CD4-positive, alpha-beta memory T cell (primary cell): ENCODE measurements around the gene PPIP5K1. TPM values are rescaled to one million over a fixed set of nuclear protein-coding genes. Genes with fewer than 3 reads are reported as not detected.
A peak's percentile ranks its signal among the peaks of the same experiment; 100 is the strongest.

Experiments
- CTCF ChIA-PET: fragments of 350-600 bp; sonication (Branson Sonifier 250); formaldehyde crosslinking; loops from one replicate; lab custom pipeline; 2021; ENCODE audit warnings: inconsistent platforms; ENCODE audit not compliant: partially characterized antibody; lab: Charles Lee
- POLR2A ChIA-PET: fragments of 350-600 bp; sonication (Branson Sonifier 250); formaldehyde crosslinking; loops from one replicate; lab custom pipeline; 2021; ENCODE audit not compliant: partially characterized antibody; lab: Charles Lee
- DNase-seq, 5 donors: peaks; one replicate each; pipeline versions ENCODE4 v3.0.0 to v3.0.0-alpha.2; 2020 to 2022; ENCODE audit warnings: mixed read lengths in 1 of 5
- H3K27ac ChIP-seq: one replicate; pipeline ENCODE4 v1.7.0; 2013; ENCODE audit warnings: low read depth, low read length
- H3K27me3 ChIP-seq: 2 replicates; pipeline ENCODE4 v1.7.0; 2013; ENCODE audit warnings: mild to moderate bottlenecking, low read length, moderate library complexity; ENCODE audit not compliant: insufficient read depth
- H3K36me3 ChIP-seq: 2 replicates; pipeline ENCODE4 v1.7.0; 2013; ENCODE audit warnings: mild to moderate bottlenecking, low read length, moderate library complexity; ENCODE audit not compliant: insufficient read depth
- H3K4me1 ChIP-seq: 2 replicates; pipeline ENCODE4 v1.7.0; 2013; ENCODE audit warnings: mild to moderate bottlenecking, low read length, moderate library complexity; ENCODE audit not compliant: insufficient read depth
- H3K4me3 ChIP-seq, 2 donors: one replicate each; pipeline ENCODE4 v1.7.0; 2013; ENCODE audit warnings: low read length in 2 of 2, mild to moderate bottlenecking in 1 of 2
- H3K9me3 ChIP-seq, 2 donors: one replicate each; pipeline ENCODE4 v1.7.0; 2013; ENCODE audit warnings: low read length in 2 of 2, control low read depth in 1 of 2; ENCODE audit not compliant: control insufficient read depth in 1 of 2
- H3K27ac Mint-ChIP-seq, 7 donors: one replicate each; pipeline ENCODE4 v1.8.0; 2020 to 2021; ENCODE audit warnings: mixed read lengths in 7 of 7, mild to moderate bottlenecking in 6 of 7, inconsistent platforms in 3 of 7, moderate library complexity in 3 of 7
- H3K27me3 Mint-ChIP-seq, 2 donors: one replicate each; pipeline ENCODE4 v1.8.0; 2020 to 2021; ENCODE audit warnings: mixed read lengths in 2 of 2
- H3K36me3 Mint-ChIP-seq, 2 donors: one replicate each; pipeline ENCODE4 v1.8.0; 2020 to 2021; ENCODE audit warnings: mixed read lengths in 2 of 2, inconsistent platforms in 1 of 2, mild to moderate bottlenecking in 1 of 2
- H3K4me1 Mint-ChIP-seq, 4 donors: one replicate each; pipeline ENCODE4 v1.8.0; 2020 to 2021; ENCODE audit warnings: mixed read lengths in 4 of 4, mild to moderate bottlenecking in 1 of 4
- H3K4me3 Mint-ChIP-seq, 8 donors: one replicate each; pipeline ENCODE4 v1.8.0; 2020 to 2021; ENCODE audit warnings: mixed read lengths in 8 of 8, mild to moderate bottlenecking in 7 of 8, moderate library complexity in 6 of 8, inconsistent platforms in 3 of 8
- H3K9me3 Mint-ChIP-seq, 8 donors: one replicate each; pipeline ENCODE4 v1.8.0; 2020 to 2021; ENCODE audit warnings: mixed read lengths in 8 of 8, mild to moderate bottlenecking in 5 of 8, inconsistent platforms in 3 of 8, moderate library complexity in 1 of 8
- intact Hi-C: fragments of 100-400 bp; cut with micrococcal nuclease; formaldehyde crosslinking; loops from one replicate; pipeline ENCODE4 v1.15.1; 2023
- polyA plus RNA-seq, 2 donors: library from polyadenylated mRNA; unstranded; fragments of 300-500 nt; fragmentation: Illumina TruSeq; gene quantifications; one replicate each; pipeline ENCODE4 v1.2.3, GENCODE V29; 2021
- total RNA-seq, 2 experiments: library from RNA; stranded (reverse); gene quantifications; one replicate each; pipeline ENCODE4 v1.2.3, GENCODE V29; 2021

Gene PPIP5K1
- total and polyA plus RNA-seq, 4 experiments from 2014 or later: 4.4 to 66.6 (median 31.3) TPM

DNA sequence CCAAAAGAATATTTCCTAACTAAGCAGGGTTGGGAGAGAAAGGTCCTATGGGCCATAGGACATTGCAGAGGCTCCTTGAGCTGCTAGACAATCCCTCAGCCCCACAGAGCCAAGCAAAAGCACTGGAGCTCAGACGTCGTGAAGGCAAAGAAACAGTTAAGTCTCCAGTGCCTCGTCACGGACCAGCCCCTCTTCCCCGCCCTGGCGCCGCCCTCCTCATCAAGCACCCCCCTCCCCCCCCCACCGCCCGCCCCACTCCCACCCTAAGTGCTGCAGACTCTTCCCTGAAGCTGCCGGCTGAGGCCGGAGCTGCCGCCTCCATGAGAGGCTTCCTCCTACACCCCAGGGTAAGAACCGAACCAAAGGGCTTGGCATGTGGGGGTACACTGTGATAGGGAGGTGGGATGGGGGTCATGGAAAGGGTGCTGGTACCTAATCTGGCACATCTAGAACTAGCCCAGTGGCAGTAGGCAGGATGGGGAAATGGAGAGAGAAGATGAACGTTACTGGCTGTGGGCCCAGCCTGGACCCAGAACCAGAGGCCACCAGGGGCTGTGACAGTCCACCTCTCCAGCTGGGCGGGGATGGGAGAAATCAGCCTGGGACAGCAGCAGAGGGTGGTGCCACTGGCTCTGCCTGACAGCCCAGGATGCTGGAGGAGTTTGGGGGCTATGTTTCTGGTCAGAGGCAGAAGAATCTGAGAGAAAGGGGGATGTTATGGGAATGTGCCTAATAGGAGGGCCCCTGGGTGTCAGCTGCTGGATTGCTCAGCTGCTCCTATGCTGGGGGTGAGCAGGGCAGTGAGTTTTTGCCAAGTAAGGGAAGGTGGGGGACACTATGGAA, 72.4 kb downstream of the PPIP5K1 start, which contains the start of gene MAP1A:
MAP1A (plus strand) TSS at position 255 of the 843 bp plus-strand sequence. CDS start 3,866 bp downstream, outside the sequence.
- no peaks in the 10 kb centered on the region for H3K9me3 Mint-ChIP-seq
- Histone ChIP-seq H3K36me3 (no peaks in the 10 kb centered on the region), H3K27ac (no peak within 1 kb of the TSS), H3K4me3 (no peak within 1 kb of the TSS), H3K27me3 (peaks cover 8% of the 10 kb centered on the region), H3K4me1 (peaks cover 13% of the 10 kb centered on the region), H3K9me3 (no peaks in the 10 kb centered on the region)
- peaks cover 7 to 15% (median 13%) of the 10 kb centered on the region in 4 donors for H3K4me1 Mint-ChIP-seq
- peak within 1 kb of the TSS in 5 of 7 donors; percentile 20 to 75 (median 65) for H3K27ac Mint-ChIP-seq
- CTCF ChIA-PET: no interaction called here
- no peak for DNase-seq
- H3K36me3 Mint-ChIP-seq: peaks cover 0 to 11% of the 10 kb centered on the region in 2 donors
- peak within 1 kb of the TSS in 4 of 8 donors; percentile 25 to 36 (median 31) for H3K4me3 Mint-ChIP-seq
- intact Hi-C loops: loop anchor here (10.0 kb wide), 1 partner anchor 307 kb away; the partner anchor contains the start of genes MFAP1 and WDR76
- POLR2A ChIA-PET: no interaction called here
- peaks cover 5 to 21% of the 10 kb centered on the region in 2 donors for H3K27me3 Mint-ChIP-seq

DNA sequence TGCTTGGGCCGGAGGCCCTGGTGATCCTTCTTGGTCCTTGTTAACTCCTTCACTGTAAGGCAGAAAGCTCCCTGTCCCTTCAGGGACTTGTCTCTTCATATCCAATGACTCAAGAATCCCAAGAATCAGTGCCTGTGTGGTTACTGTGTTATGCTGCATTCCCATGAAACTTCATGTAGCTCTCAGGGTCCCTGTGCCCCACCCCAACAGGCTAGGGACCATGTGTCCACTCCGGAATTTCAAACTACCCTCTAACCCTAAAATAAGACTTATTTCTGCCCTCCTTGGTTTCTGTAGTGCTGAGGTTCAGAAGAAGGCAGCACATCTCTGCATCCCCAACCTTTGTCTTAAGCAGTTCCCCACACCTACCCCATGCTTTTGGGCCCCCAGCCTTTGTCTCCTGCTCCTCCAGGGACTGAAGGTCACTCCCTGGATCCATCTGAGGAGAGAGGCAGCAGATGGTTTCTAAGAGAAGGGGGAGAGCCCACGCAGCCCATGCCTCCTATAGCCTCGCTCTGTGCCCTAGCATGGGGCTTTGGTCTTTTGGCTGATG, 73.1 kb downstream of the PPIP5K1 start:
- Mint-ChIP-seq H3K9me3 (no peaks in the 10 kb centered on the region), H3K27ac (no peak overlapping the region), H3K36me3 (peaks cover 0 to 11% of the 10 kb centered on the region in 2 donors), H3K27me3 (peaks cover 5 to 21% of the 10 kb centered on the region in 2 donors), H3K4me3 (no peak overlapping the region), H3K4me1 (peaks cover 10 to 19% (median 17%) of the 10 kb centered on the region in 4 donors)
- H3K9me3 ChIP-seq: no peaks in the 10 kb centered on the region
- H3K27me3 ChIP-seq: peaks cover 8% of the 10 kb centered on the region
- H3K4me1 ChIP-seq: peaks cover 13% of the 10 kb centered on the region
- CTCF ChIA-PET: interaction anchor here (7.7 kb wide), 1 partner anchor 26 kb away, joined by 252 read pairs; the partner anchor contains the start of gene TP53BP1
- no peak for DNase-seq
- H3K4me3 ChIP-seq: no peak overlapping the region
- no peaks in the 10 kb centered on the region for H3K36me3 ChIP-seq
- POLR2A ChIA-PET: no interaction called here
- H3K27ac ChIP-seq: no peak overlapping the region
- intact Hi-C loops: loop anchor here (10.0 kb wide), 1 partner anchor 308 kb away; the partner anchor contains the start of genes MFAP1 and WDR76

DNA sequence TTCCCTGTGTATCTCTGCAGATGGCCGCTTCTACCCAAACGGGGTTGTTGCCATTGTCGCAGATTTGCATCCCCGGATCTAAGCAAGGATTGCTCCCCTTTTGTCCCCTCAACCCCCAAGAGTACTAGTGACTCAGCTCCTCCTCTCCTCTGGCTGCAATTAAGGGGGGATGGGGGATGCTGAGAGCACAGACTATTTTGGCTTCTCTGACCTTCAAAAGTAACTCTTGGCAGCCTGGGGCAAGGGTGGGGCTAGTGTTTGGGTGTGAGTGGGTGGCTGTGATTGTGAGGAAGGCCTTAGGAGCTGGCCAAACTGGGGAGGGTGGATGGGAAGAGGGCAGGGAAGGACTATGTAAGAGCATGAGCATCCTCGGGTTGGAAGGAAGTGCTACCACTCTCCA, 73.8 kb downstream of the PPIP5K1 start:
- Mint-ChIP-seq H3K4me1 (peaks cover 15 to 24% (median 22%) of the 10 kb centered on the region in 4 donors), H3K4me3 (no peak overlapping the region), H3K27me3 (peaks cover 5 to 21% of the 10 kb centered on the region in 2 donors), H3K36me3 (peaks cover 0 to 4% of the 10 kb centered on the region in 2 donors), H3K9me3 (no peaks in the 10 kb centered on the region), H3K27ac (peak overlapping the region in 2 of 7 donors; percentile 54 to 75)
- no peaks in the 10 kb centered on the region for H3K36me3 ChIP-seq
- no peaks in the 10 kb centered on the region for H3K9me3 ChIP-seq
- H3K27ac ChIP-seq: no peak overlapping the region
- intact Hi-C loops: loop anchor here (10.0 kb wide), 1 partner anchor 309 kb away; the partner anchor contains the start of genes MFAP1 and WDR76
- no peak for DNase-seq
- no peak overlapping the region for H3K4me3 ChIP-seq
- H3K27me3 ChIP-seq: peaks cover 8% of the 10 kb centered on the region
- H3K4me1 ChIP-seq: peaks cover 19% of the 10 kb centered on the region
- ChIA-PET CTCF (interaction anchor here (3.5 to 7.7 kb wide), 3 partner anchors 26 to 141 kb away, joined by 29 to 252 read pairs (median 58); partner anchors contain the start of gene TP53BP1), POLR2A (no interaction called here)

DNA sequence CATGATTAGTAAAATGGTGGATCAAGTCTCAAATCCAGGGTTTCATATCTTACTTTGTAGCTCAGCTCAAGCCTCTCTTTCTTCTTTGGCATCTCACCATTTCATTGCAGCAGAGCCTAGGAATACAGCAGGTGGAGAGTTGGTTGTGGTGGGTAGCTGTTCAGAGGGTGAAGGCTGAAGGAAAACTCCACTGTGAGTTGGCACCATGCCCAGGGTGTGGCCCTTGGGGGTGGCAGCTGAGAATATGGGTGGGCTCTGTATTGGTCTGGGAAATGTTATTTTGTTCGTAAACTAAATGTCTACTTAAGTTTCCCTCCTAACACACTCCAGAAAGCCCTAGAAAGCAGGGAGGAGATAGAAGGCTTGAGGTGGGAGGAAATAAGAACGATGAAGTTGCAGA, 74.3 kb downstream of the PPIP5K1 start:
- Mint-ChIP-seq H3K4me1 (peaks cover 16 to 29% (median 24%) of the 10 kb centered on the region in 4 donors), H3K27ac (no peak overlapping the region), H3K36me3 (no peaks in the 10 kb centered on the region), H3K9me3 (no peaks in the 10 kb centered on the region), H3K4me3 (no peak overlapping the region), H3K27me3 (peaks cover 5 to 21% of the 10 kb centered on the region in 2 donors)
- H3K27ac ChIP-seq: no peak overlapping the region
- no peak for DNase-seq
- no peaks in the 10 kb centered on the region for H3K9me3 ChIP-seq
- POLR2A ChIA-PET: interaction anchor here (2.1 kb wide), 1 partner anchor 27 kb away, joined by 7 read pairs; no protein-coding TSS in a partner anchor
- H3K27me3 ChIP-seq: peaks cover 8% of the 10 kb centered on the region
- CTCF ChIA-PET: interaction anchor here (0.9 to 7.7 kb wide), 6 partner anchors 25 to 143 kb away, joined by 3 to 252 read pairs (median 26); partner anchors contain the start of gene TP53BP1
- intact Hi-C loops: loop anchor here (10.0 kb wide), 1 partner anchor 309 kb away; the partner anchor contains the start of genes MFAP1 and WDR76
- H3K4me1 ChIP-seq: peaks cover 23% of the 10 kb centered on the region
- H3K4me3 ChIP-seq: no peak overlapping the region
- no peaks in the 10 kb centered on the region for H3K36me3 ChIP-seq

DNA sequence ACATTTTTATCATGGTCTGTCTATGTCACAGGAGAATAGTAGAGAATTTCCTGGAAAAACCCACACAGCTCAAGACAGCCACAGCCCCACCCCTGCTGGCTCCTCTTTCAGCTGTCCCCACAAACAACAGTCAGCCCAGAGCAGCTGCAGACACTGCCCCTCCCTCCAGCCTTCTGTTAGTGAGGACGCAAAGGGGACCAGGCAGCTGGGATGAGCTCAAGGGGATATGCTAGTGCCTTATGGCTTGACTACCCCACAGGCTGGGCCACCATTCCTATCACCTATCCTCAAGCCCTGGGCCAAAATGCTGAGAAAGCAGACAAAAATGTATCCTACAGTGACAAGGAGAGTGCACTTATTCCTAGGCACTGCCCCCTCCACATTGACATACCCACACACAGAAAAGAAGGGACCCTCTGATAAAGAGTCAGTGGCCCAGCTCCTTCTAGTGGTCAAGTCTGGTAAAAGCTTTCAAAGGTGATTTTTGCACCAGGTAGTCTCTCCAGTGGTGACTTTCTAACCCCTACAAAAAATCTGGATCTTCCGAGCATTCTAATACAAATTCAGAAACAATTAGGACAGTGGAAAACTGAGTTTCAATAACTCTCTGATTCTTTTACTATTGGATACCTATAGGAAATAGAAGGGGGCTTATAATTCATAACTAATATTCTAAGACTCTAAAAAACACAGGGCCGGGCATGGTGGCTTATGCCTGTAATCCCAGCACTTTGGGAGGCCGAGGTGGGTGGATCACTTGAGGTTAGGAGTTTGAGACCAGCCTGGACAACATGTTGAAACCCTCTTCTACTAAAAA, 75.6 kb downstream of the PPIP5K1 start:
- no peak overlapping the region for H3K27ac ChIP-seq
- peak in 3 of 5 donors; percentile 28 to 34 (median 33) for DNase-seq
- no peaks in the 10 kb centered on the region for H3K36me3 ChIP-seq
- POLR2A ChIA-PET: interaction anchor here (0.5 to 5.4 kb wide), 6 partner anchors 12 to 56 kb away, joined by 3 to 97 read pairs (median 4); partner anchors contain the start of gene TP53BP1
- Mint-ChIP-seq H3K9me3 (no peaks in the 10 kb centered on the region), H3K27me3 (peaks cover 5 to 18% of the 10 kb centered on the region in 2 donors), H3K4me3 (peak overlapping the region in 3 of 8 donors; percentile 22 to 60 (median 32)), H3K27ac (peak overlapping the region; percentile 35 to 83 (median 58)), H3K4me1 (peaks cover 23 to 41% (median 34%) of the 10 kb centered on the region in 4 donors), H3K36me3 (peaks cover 0 to 6% of the 10 kb centered on the region in 2 donors)
- H3K4me1 ChIP-seq: peaks cover 31% of the 10 kb centered on the region
- no peak overlapping the region for H3K4me3 ChIP-seq
- intact Hi-C loops: loop anchor here (1.0 to 10.0 kb wide), 5 partner anchors 31 to 310 kb away; partner anchors contain the start of genes MFAP1, PDIA3 and WDR76
- CTCF ChIA-PET: interaction anchor here (0.7 to 7.7 kb wide), 27 partner anchors 9 to 289 kb away, joined by 3 to 252 read pairs (median 5); partner anchors contain the start of genes ELL3, TP53BP1, TUBGCP4 and ZSCAN29
- no peaks in the 10 kb centered on the region for H3K9me3 ChIP-seq
- H3K27me3 ChIP-seq: peaks cover 8% of the 10 kb centered on the region

DNA sequence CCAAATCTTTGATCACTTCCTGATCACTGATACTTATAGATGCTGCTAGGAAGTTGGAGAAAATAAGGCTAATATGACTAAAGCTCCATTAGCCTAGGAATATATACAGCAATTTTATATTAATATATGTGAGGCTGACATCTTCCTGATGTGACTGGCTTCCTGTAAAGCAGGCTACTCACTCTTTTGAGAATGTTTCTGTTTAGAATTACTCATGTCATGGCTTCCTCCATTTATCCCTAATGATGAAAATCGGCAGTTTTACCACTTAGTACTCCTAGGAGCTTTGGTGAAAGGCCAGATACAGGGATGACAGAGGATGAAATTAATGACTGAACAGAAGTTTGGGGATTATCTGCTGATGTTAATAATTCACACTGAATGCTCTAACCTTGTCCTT, 76.5 kb downstream of the PPIP5K1 start:
- DNase-seq: no peak
- H3K4me3 ChIP-seq: no peak overlapping the region
- no peak overlapping the region for H3K27ac ChIP-seq
- intact Hi-C loops: loop anchor here (5.0 to 10.0 kb wide), 3 partner anchors 136 to 311 kb away; partner anchors contain the start of genes MFAP1, PDIA3 and WDR76
- H3K36me3 Mint-ChIP-seq: peaks cover 0 to 6% of the 10 kb centered on the region in 2 donors
- H3K9me3 Mint-ChIP-seq: no peaks in the 10 kb centered on the region
- H3K36me3 ChIP-seq: no peaks in the 10 kb centered on the region
- no peaks in the 10 kb centered on the region for H3K9me3 ChIP-seq
- H3K4me1 ChIP-seq: peaks cover 38% of the 10 kb centered on the region
- H3K27me3 ChIP-seq: peaks cover 8% of the 10 kb centered on the region
- ChIA-PET CTCF (interaction anchor here (0.7 to 7.7 kb wide), 25 partner anchors 8 to 263 kb away, joined by 3 to 252 read pairs (median 6); partner anchors contain the start of genes ELL3, TP53BP1, TUBGCP4 and ZSCAN29), POLR2A (interaction anchor here (0.5 to 5.4 kb wide), 3 partner anchors 21 to 31 kb away, joined by 3 to 97 read pairs (median 7); partner anchors contain the start of gene TP53BP1)
- H3K4me3 Mint-ChIP-seq: peak overlapping the region in 2 of 8 donors; percentile 32 to 60
- peak overlapping the region in 6 of 7 donors; percentile 55 to 91 (median 61) for H3K27ac Mint-ChIP-seq
- H3K4me1 Mint-ChIP-seq: peaks cover 23 to 47% (median 38%) of the 10 kb centered on the region in 4 donors
- peaks cover 4 to 13% of the 10 kb centered on the region in 2 donors for H3K27me3 Mint-ChIP-seq
